Upper lobe of right lung (tissue), 1 donor: ENCODE results near the gene SCAANT1. TPM values are rescaled to one million over a fixed set of nuclear protein-coding genes. Genes with fewer than 3 reads are reported as not detected.

Source experiments
- ATAC-seq: fragments of 200-7000 bp; cut with Tn5 transposase; one replicate; pipeline ENCODE4 v1.9.1; 2020; ENCODE audit warnings: mild to moderate bottlenecking, moderate library complexity
- DNase-seq: peaks from one replicate; pipeline ENCODE4 v3.0.0-alpha.2; 2020
- H3K27ac ChIP-seq: fragments of 200-600 bp; one replicate; pipeline ENCODE4 v1.8.0; 2022
- H3K27me3 ChIP-seq: fragments of 200-600 bp; one replicate; pipeline ENCODE4 v1.8.0; 2022; ENCODE audit warnings: mild to moderate bottlenecking
- H3K36me3 ChIP-seq: fragments of 200-600 bp; one replicate; pipeline ENCODE4 v1.8.0; 2022
- H3K4me1 ChIP-seq: fragments of 200-600 bp; one replicate; pipeline ENCODE4 v1.8.0; 2022
- H3K4me3 ChIP-seq: fragments of 200-600 bp; one replicate; pipeline ENCODE4 v1.8.0; 2022; ENCODE audit warnings: mild to moderate bottlenecking
- H3K9me3 ChIP-seq: fragments of 200-600 bp; one replicate; pipeline ENCODE4 v1.8.0; 2022
- CTCF ChIP-seq: fragments of 200-600 bp; IDR thresholded peaks from one replicate; pipeline ENCODE4 v1.8.0; 2022; ENCODE audit warnings: antibody characterized with exemption
- intact Hi-C: fragments of 100-400 bp; cut with DNase I; formaldehyde crosslinking; loops from one replicate; pipeline ENCODE4 v1.11.0; 2022
- total RNA-seq: library from RNA; stranded (reverse); fragmentation: NEBNext Ultra II Directional; extraction: Animal tissue kit (Norgen Biotek cat#: 25700); gene quantifications from one replicate; pipeline ENCODE4 v1.2.1, GENCODE V29; 2021
- donor health status: DM: no; HTN: yes; CAD: no; lungs with severe emphysema.

Gene SCAANT1
- total RNA-seq, 1 donor from 2014 or later: not detected

- no peak for TF ChIP-seq CTCF
- no peak overlapping the region for H3K4me3 ChIP-seq
- DNase-seq (no peak), ATAC-seq (no peak)
- no peaks in the 10 kb centered on the region for H3K9me3 ChIP-seq
- intact Hi-C loops: no loop called here
- no peaks in the 10 kb centered on the region for H3K27me3 ChIP-seq
- H3K4me1 ChIP-seq: peaks cover 7% of the 10 kb centered on the region
- H3K36me3 ChIP-seq: no peaks in the 10 kb centered on the region
- H3K27ac ChIP-seq: no peak overlapping the region
Observed at GRCh38 chr3:63905731-63906620, 6.2 kb downstream of the SCAANT1 start.

GRCh38 chr3:63900459-63900858 is 11.7 kb downstream of the SCAANT1 start:
- intact Hi-C loops: no loop called here
- no peak for TF ChIP-seq CTCF
- Histone ChIP-seq H3K36me3 (peaks cover 16% of the 10 kb centered on the region), H3K27me3 (no peaks in the 10 kb centered on the region), H3K4me1 (peaks cover 9% of the 10 kb centered on the region), H3K9me3 (no peaks in the 10 kb centered on the region), H3K4me3 (no peak overlapping the region), H3K27ac (no peak overlapping the region)
- ATAC-seq (no peak), DNase-seq (no peak)

- ATAC-seq: no peak
- peaks cover 16% of the 10 kb centered on the region for H3K36me3 ChIP-seq
- H3K4me1 ChIP-seq: peaks cover 9% of the 10 kb centered on the region
- H3K27ac ChIP-seq: no peak overlapping the region
- DNase-seq: no peak
- no peak overlapping the region for H3K4me3 ChIP-seq
- intact Hi-C loops: no loop called here
- no peaks in the 10 kb centered on the region for H3K9me3 ChIP-seq
- H3K27me3 ChIP-seq: no peaks in the 10 kb centered on the region
- no peak for TF ChIP-seq CTCF
Observed at GRCh38 chr3:63900010-63900409, 12.2 kb downstream of the SCAANT1 start.

- no peak overlapping the region for H3K4me3 ChIP-seq
- H3K36me3 ChIP-seq: peaks cover 16% of the 10 kb centered on the region
- intact Hi-C loops: no loop called here
- ATAC-seq (no peak), DNase-seq (no peak)
- H3K27ac ChIP-seq: no peak overlapping the region
- peaks cover 9% of the 10 kb centered on the region for H3K4me1 ChIP-seq
- TF ChIP-seq CTCF: no peak
- H3K9me3 ChIP-seq: no peaks in the 10 kb centered on the region
- H3K27me3 ChIP-seq: no peaks in the 10 kb centered on the region
Observed at GRCh38 chr3:63896332-63897030, 15.7 kb downstream of the SCAANT1 start.

GRCh38 chr3:63895422-63896189 is 16.6 kb downstream of the SCAANT1 start:
- TF ChIP-seq CTCF: no peak
- no peak for DNase-seq
- intact Hi-C loops: no loop called here
- H3K27me3 ChIP-seq: no peaks in the 10 kb centered on the region
- H3K27ac ChIP-seq: no peak overlapping the region
- peaks cover 9% of the 10 kb centered on the region for H3K4me1 ChIP-seq
- no peaks in the 10 kb centered on the region for H3K9me3 ChIP-seq
- H3K36me3 ChIP-seq: peaks cover 16% of the 10 kb centered on the region
- H3K4me3 ChIP-seq: no peak overlapping the region
- ATAC-seq: no peak
